Progenitor cell of endocrine pancreas (in vitro differentiated cells): Measurements from ENCODE around the gene MACROD2. TPM values are rescaled to one million over a fixed set of nuclear protein-coding genes. Genes with fewer than 3 reads are reported as not detected.

Experiments used
- DNase-seq: peaks from one replicate; pipeline ENCODE4 v3.0.0; 2021; ENCODE audit warnings: low spot score; ENCODE audit not compliant: unreplicated experiment
- H3K27ac Mint-ChIP-seq: 2 replicates; pipeline ENCODE4 v1.8.0; 2021; ENCODE audit warnings: mild to moderate bottlenecking, moderate library complexity, mixed read lengths
- H3K27me3 Mint-ChIP-seq: 2 replicates; pipeline ENCODE4 v1.8.0; 2021; ENCODE audit warnings: mixed read lengths
- H3K36me3 Mint-ChIP-seq: 2 replicates; pipeline ENCODE4 v1.8.0; 2022; ENCODE audit warnings: mixed read lengths; ENCODE audit not compliant: insufficient read depth
- H3K4me1 Mint-ChIP-seq: 2 replicates; pipeline ENCODE4 v1.8.0; 2021; ENCODE audit warnings: low read depth, mixed read lengths
- H3K4me3 Mint-ChIP-seq: 2 replicates; pipeline ENCODE4 v1.8.0; 2021; ENCODE audit warnings: low read depth, mild to moderate bottlenecking, moderate library complexity, mixed read lengths
- H3K9me3 Mint-ChIP-seq: 2 replicates; pipeline ENCODE4 v1.8.0; 2021; ENCODE audit warnings: low read depth, mixed read lengths
- total RNA-seq: library from RNA; stranded (reverse); gene quantifications from 2 replicates; pipeline ENCODE4 v1.2.1, GENCODE V29; 2021
- TF ChIP-seq, protein P1 (sequence below): fragments of 200-600 bp; sonication (generic); IDR thresholded peaks from one replicate; pipeline ENCODE4 v1.5.0; 2021; ENCODE audit warnings: antibody characterized with exemption, mild to moderate bottlenecking; ENCODE audit not compliant: unreplicated experiment

The MACROD2 gene
- total RNA-seq, 1 donor from 2014 or later: 7.6 TPM

DNA sequence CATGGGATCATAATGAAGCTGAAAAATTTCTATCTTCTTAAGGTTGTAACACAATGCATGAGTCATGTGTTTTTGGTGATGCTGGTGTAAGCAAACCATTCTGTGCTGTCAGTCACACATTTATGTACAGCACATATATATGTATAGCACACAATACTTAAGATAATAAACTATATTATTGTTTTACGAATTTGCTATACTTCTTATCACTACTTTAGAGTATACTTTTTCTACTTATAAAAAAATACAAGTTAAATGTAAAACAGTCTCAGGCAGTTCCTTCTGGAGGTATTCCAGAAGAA lies 1262.2 kb downstream of the MACROD2 start:
- H3K9me3 Mint-ChIP-seq: peaks cover 7% of the 10 kb centered on the region
- DNase-seq: no peak
- H3K27ac Mint-ChIP-seq: no peak overlapping the region
- peaks cover 6% of the 10 kb centered on the region for H3K4me1 Mint-ChIP-seq
- H3K4me3 Mint-ChIP-seq: no peak overlapping the region
- TF ChIP-seq, protein P1, sequence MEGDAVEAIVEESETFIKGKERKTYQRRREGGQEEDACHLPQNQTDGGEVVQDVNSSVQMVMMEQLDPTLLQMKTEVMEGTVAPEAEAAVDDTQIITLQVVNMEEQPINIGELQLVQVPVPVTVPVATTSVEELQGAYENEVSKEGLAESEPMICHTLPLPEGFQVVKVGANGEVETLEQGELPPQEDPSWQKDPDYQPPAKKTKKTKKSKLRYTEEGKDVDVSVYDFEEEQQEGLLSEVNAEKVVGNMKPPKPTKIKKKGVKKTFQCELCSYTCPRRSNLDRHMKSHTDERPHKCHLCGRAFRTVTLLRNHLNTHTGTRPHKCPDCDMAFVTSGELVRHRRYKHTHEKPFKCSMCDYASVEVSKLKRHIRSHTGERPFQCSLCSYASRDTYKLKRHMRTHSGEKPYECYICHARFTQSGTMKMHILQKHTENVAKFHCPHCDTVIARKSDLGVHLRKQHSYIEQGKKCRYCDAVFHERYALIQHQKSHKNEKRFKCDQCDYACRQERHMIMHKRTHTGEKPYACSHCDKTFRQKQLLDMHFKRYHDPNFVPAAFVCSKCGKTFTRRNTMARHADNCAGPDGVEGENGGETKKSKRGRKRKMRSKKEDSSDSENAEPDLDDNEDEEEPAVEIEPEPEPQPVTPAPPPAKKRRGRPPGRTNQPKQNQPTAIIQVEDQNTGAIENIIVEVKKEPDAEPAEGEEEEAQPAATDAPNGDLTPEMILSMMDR: no peak
- H3K27me3 Mint-ChIP-seq: no peaks in the 10 kb centered on the region
- H3K36me3 Mint-ChIP-seq: peaks cover 4% of the 10 kb centered on the region

DNA sequence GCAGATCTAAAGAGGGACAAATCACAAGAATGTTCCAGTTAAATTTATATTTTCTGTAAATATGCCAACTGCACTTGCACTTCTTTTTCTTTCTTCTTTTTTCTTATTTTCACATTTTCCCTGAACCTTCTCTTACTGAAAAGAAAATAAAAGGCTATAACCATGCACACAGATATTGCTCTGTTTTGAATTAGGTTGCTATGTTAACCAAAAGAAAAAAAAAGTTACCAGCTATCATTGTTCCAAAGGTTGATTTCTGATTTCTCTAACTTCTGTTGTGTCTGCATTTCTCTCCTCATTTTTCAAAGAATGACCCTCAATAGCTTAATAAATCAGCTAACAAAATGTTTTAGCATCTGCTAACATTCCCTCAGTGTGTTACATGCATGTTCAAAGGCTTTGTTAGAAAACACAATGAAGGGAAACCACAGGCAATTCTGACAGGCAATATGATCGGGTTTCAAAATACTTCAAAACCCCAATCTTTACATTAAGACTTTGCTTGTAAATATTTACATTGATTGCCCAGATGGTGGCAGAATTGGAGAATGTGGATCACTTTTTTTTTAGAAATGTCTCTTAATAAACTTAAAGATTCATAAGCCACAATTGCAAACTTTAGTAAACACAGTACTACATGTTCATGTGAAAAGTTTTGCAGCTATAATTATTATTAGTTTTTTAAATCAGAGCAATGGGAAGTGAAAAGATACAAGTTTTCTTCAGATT lies 1270.4 kb downstream of the MACROD2 start:
- peaks cover 17% of the 10 kb centered on the region for H3K9me3 Mint-ChIP-seq
- H3K27ac Mint-ChIP-seq: no peak overlapping the region
- peaks cover 6% of the 10 kb centered on the region for H3K4me1 Mint-ChIP-seq
- TF ChIP-seq, protein P1: no peak
- peaks cover 4% of the 10 kb centered on the region for H3K27me3 Mint-ChIP-seq
- no peak for DNase-seq
- no peak overlapping the region for H3K4me3 Mint-ChIP-seq
- H3K36me3 Mint-ChIP-seq: peaks cover 4% of the 10 kb centered on the region

DNA sequence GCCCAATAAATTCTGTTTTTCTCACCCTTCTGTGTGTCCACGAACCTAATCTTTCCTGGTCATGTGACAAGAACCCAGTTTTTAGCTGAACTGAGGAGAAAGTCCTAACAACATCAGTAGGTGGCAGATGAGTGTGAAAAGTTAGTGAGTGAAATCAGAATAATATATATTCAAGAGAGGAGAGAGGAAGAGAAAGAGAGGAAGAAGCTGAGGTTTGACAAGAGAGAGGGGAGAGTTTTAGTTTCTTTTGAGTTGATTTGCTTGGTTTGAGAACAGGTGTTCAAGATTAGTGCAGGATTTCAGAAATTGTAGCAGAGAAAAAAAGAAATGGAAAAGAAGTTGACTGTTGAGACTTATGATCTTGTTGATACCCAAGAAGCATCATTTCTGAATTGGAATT lies 1272.6 kb downstream of the MACROD2 start:
- Mint-ChIP-seq H3K27ac (no peak overlapping the region), H3K9me3 (peaks cover 19% of the 10 kb centered on the region)

DNA sequence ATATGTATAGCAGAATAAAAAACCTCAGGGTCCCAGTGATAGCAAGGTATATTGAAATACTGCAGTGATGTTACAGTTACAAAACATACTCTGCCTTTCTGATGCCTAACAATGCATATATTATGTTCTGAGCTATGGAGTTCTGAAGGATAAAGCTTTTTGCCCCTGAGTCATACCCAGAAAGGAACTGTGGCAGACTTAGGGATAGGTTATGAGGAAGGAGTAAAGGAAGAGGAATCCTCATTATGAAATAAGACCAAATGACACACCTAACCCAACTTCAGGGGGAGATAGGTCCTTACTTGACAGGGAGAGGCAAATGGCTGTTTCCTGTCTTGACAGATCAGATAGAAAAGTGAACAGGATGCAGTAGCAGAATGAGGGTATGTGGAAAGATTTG lies 1282.7 kb downstream of the MACROD2 start:
- H3K27ac Mint-ChIP-seq: no peak overlapping the region
- no peak for DNase-seq
- no peak overlapping the region for H3K4me3 Mint-ChIP-seq
- TF ChIP-seq, protein P1: no peak
- H3K4me1 Mint-ChIP-seq: no peaks in the 10 kb centered on the region
- no peaks in the 10 kb centered on the region for H3K27me3 Mint-ChIP-seq
- peaks cover 16% of the 10 kb centered on the region for H3K9me3 Mint-ChIP-seq
- no peaks in the 10 kb centered on the region for H3K36me3 Mint-ChIP-seq

More for the DNA sequence above, 1272.6 kb downstream of the MACROD2 start:
- H3K4me3 Mint-ChIP-seq: no peak overlapping the region
- no peak for DNase-seq
- H3K36me3 Mint-ChIP-seq: peaks cover 5% of the 10 kb centered on the region
- TF ChIP-seq, protein P1: no peak
- H3K4me1 Mint-ChIP-seq: peaks cover 6% of the 10 kb centered on the region
- H3K27me3 Mint-ChIP-seq: peaks cover 4% of the 10 kb centered on the region

DNA sequence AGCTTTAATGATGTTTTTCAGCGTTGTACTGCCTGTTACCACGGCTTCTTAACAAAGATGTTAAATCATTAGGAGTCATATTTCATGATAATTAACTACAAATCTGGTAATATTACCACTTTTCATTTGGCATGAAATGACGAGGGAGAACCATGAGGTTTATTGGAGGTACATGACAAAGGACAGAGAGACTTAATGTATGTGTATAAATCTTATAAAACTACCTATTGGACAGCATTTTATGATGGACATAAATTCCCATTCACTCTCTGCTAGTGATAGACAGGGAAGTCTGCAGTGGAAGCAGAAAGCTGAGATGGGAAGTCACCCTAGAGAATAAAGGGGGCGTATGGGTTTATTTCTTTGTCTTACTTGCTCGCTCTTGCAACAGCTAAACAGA lies 1292.0 kb downstream of the MACROD2 start:
- no peak for DNase-seq
- peaks cover 1% of the 10 kb centered on the region for H3K36me3 Mint-ChIP-seq
- H3K4me1 Mint-ChIP-seq: no peaks in the 10 kb centered on the region
- TF ChIP-seq, protein P1: no peak
- no peaks in the 10 kb centered on the region for H3K27me3 Mint-ChIP-seq
- no peak overlapping the region for H3K27ac Mint-ChIP-seq
- no peak overlapping the region for H3K4me3 Mint-ChIP-seq
- peaks cover 12% of the 10 kb centered on the region for H3K9me3 Mint-ChIP-seq
